Spleen (tissue), 7 donors: ENCODE measurements around the gene PSMB1.

Experiments
- CTCF ChIP-seq, 11 experiments: fragments of 200-600 bp in 7 of 11; fragments of 450-650 bp in 4 of 11; sonication (generic) in 4 of 11; IDR thresholded peaks in 8 of 11; conservative IDR thresholded peaks in 3 of 11; 1 replicate in 7 of 11; 2 replicates in 4 of 11; pipeline versions ENCODE4 v1.4.0 to v1.8.0; 2016 to 2021; ENCODE audit warnings: antibody characterized with exemption in 11 of 11, inconsistent platforms in 4 of 11, mild to moderate bottlenecking in 1 of 11
- POLR2A ChIP-seq, 3 donors: fragments of 450-650 bp; IDR thresholded peaks; one replicate each; pipeline ENCODE4 v1.5.1; 2017; ENCODE audit warnings: antibody characterized with exemption in 3 of 3, mild to moderate bottlenecking in 1 of 3
- donor health status: DM: no; HTN: no; CAD: no; lungs with moderate emphysema.
- donor health status: DM: no; HTN: no; CAD: no.
- donor health status: DM: no; HTN: no; CAD: no.

DNA sequence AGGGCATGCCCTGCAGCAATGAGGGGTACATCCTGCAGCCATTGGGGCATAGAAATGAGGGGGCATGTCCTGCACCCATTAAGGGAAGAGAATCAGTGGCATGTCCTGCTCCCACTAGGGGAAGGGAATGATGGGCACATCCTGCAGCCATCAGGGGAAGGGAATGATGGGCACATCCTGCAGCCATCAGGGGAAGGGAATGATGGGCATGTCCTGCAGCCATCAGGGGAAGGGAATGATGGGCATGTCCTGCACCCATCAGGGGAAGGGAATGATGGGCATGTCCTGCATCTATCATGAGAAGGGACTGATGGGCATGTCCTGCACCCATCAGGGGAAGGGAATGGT is 49.7 kb downstream of the PSMB1 start:
- TF ChIP-seq CTCF (IDR thresholded peaks at IDR 0.05 in 8 of 11, conservative IDR thresholded peaks at IDR 0.05 in 3 of 11) (no peak), POLR2A (IDR thresholded peaks at IDR 0.05) (no peak)
